HL-60 (cell line): Measurements from ENCODE around the gene TLCD5.

Experiments used
- DNase-seq, 2 experiments: peaks; one replicate each; pipeline ENCODE4 v3.0.0-alpha.2; 2010 to 2020; ENCODE audit warnings: low read depth in 1 of 2, low spot score in 1 of 2
- H3K27ac ChIP-seq: fragments of 250-450 bp; sonication (Bioruptor Pico); replicated peaks from 2 replicates; pipeline ENCODE4 v1.5.1; 2020; ENCODE audit warnings: mild to moderate bottlenecking, moderate library complexity
- H3K27me3 ChIP-seq: fragments of 250-450 bp; sonication (Bioruptor Pico); 2 replicates; pipeline ENCODE4 v1.5.1; 2021; ENCODE audit warnings: mild to moderate bottlenecking, moderate library complexity; ENCODE audit not compliant: insufficient read depth, poor library complexity, severe bottlenecking
- H3K4me3 ChIP-seq: replicated peaks from 2 replicates; pipeline ENCODE4 v1.5.1; 2011; ENCODE audit warnings: mild to moderate bottlenecking, control low read depth, low read length; ENCODE audit not compliant: insufficient read depth
- CTCF ChIP-seq: IDR thresholded peaks from one replicate; pipeline ENCODE4 v1.5.1; 2011; ENCODE audit warnings: low read length, control low read depth, inconsistent platforms; ENCODE audit not compliant: insufficient read depth
- GABPA ChIP-seq: IDR thresholded peaks from 2 replicates; pipeline ENCODE4 v1.6.1; 2012; ENCODE audit warnings: low read depth
- POLR2AphosphoS5 ChIP-seq: IDR thresholded peaks from 2 replicates; pipeline ENCODE4 v1.6.1; 2012; ENCODE audit warnings: low read depth
- REST ChIP-seq: IDR thresholded peaks from 2 replicates; pipeline ENCODE4 v1.6.1; 2012; ENCODE audit warnings: low read depth; ENCODE audit not compliant: insufficient replicate concordance
- SPI1 ChIP-seq: IDR thresholded peaks from 2 replicates; pipeline ENCODE4 v1.6.1; 2012; ENCODE audit warnings: low read depth, mild to moderate bottlenecking, borderline replicate concordance

Gene TLCD5

GRCh38 chr11:120307476-120307875 lies 17.6 kb upstream of the TLCD5 start:
- no peak overlapping the region for H3K4me3 ChIP-seq
- peaks cover 5% of the 10 kb centered on the region for H3K27me3 ChIP-seq
- no peak for DNase-seq
- no peak overlapping the region for H3K27ac ChIP-seq
- TF ChIP-seq POLR2AphosphoS5: no peak
- no peak for TF ChIP-seq REST
- TF ChIP-seq SPI1: no peak
- TF ChIP-seq CTCF: no peak
- no peak for TF ChIP-seq GABPA

GRCh38 chr11:120308081-120308480 lies 17.0 kb upstream of the TLCD5 start:
- peaks cover 5% of the 10 kb centered on the region for H3K27me3 ChIP-seq
- no peak for DNase-seq
- H3K27ac ChIP-seq: no peak overlapping the region
- no peak for TF ChIP-seq SPI1
- no peak for TF ChIP-seq CTCF
- no peak for TF ChIP-seq POLR2AphosphoS5
- H3K4me3 ChIP-seq: no peak overlapping the region

- no peak for TF ChIP-seq POLR2AphosphoS5
- TF ChIP-seq REST: no peak
- no peak for TF ChIP-seq CTCF
- TF ChIP-seq GABPA: no peak
- TF ChIP-seq SPI1: no peak
- Histone ChIP-seq H3K27ac (no peak overlapping the region), H3K4me3 (no peak overlapping the region), H3K27me3 (peaks cover 8% of the 10 kb centered on the region)
- no peak for DNase-seq
Measured at GRCh38 chr11:120310870-120311269, 14.2 kb upstream of the TLCD5 start.

GRCh38 chr11:120314861-120315260 lies 10.2 kb upstream of the TLCD5 start:
- DNase-seq: no peak
- TF ChIP-seq POLR2AphosphoS5 (no peak), GABPA (no peak), REST (no peak), CTCF (no peak), SPI1 (no peak)
- no peak overlapping the region for H3K4me3 ChIP-seq
- no peak overlapping the region for H3K27ac ChIP-seq
- peaks cover 14% of the 10 kb centered on the region for H3K27me3 ChIP-seq
